ENCODE data around the gene GPR158.
"Not testable (repeated sequence)": the region's sequence is repeated elsewhere in the genome, so short reads cannot be mapped to it uniquely, and the experiment has no call there.

Gene GPR158, protein sequence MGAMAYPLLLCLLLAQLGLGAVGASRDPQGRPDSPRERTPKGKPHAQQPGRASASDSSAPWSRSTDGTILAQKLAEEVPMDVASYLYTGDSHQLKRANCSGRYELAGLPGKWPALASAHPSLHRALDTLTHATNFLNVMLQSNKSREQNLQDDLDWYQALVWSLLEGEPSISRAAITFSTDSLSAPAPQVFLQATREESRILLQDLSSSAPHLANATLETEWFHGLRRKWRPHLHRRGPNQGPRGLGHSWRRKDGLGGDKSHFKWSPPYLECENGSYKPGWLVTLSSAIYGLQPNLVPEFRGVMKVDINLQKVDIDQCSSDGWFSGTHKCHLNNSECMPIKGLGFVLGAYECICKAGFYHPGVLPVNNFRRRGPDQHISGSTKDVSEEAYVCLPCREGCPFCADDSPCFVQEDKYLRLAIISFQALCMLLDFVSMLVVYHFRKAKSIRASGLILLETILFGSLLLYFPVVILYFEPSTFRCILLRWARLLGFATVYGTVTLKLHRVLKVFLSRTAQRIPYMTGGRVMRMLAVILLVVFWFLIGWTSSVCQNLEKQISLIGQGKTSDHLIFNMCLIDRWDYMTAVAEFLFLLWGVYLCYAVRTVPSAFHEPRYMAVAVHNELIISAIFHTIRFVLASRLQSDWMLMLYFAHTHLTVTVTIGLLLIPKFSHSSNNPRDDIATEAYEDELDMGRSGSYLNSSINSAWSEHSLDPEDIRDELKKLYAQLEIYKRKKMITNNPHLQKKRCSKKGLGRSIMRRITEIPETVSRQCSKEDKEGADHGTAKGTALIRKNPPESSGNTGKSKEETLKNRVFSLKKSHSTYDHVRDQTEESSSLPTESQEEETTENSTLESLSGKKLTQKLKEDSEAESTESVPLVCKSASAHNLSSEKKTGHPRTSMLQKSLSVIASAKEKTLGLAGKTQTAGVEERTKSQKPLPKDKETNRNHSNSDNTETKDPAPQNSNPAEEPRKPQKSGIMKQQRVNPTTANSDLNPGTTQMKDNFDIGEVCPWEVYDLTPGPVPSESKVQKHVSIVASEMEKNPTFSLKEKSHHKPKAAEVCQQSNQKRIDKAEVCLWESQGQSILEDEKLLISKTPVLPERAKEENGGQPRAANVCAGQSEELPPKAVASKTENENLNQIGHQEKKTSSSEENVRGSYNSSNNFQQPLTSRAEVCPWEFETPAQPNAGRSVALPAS (N-terminal part only)

DNA sequence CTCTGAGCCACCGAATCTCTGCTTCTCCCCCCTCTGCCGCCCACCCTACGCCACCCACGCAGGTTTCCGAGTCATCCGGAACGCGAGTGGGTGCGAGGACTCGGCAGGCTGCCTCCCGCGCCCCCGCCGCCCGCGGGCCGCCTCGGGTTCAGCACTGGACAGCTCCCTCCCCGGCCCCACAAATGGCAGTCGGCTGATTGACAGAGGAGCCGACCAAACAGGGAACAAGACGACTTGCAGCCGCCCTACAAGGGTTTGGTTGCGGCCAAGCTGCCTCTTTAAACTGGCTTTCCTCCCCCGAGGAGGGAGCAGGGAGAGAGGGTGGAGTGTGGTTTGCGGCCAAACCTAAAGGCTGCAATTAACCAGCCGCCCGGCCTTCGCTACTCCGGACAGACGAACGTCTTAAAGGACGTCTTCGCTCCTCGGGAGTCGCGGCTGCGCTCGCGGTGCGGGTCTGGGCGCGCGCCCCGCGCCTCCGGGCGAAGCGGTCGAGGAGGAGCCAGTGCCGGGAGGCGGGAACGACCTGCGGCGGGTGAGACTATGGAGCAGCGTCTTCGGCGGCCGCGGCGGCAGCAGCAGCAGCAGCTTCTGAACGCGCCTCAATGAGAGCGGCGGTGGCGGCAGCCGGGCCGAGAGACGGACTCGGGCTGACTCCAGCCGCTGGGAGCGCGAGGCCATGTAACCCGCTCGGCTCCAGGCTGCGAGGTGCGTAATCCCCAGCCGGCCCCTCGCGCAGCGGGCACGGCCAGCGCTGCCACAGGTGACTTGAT lies at the start of gene GPR158:
Gene GPR158 (plus strand): TSS at position 541 of the 770 bp plus-strand sequence. CDS start 420 bp downstream, outside the sequence.
- peak; percentile 11 for DNase-seq (ENCODE audit: low spot score)

DNA sequence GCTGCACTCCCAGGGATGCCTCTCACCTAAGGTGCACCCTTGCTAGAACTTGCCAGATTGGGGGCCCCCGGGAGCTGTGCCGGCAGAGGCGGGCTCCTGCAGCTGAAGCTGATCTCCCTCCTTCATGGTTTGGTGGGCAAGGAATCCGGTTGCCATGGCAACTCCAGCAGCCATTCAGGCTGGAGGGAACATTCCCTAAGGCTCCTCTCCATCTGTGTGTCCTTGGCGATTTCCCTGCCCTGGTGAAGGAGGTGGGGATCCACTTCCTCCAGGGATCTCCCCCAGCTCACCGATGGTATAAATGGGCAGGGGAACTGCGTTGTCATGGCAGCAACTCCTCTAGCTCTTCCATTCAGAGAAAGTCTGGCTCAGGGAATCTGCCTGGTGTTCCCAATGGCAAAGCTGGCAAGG lies 49.6 kb upstream of the GPR158 start:
- no peak for DNase-seq (ENCODE audit: low spot score)

DNA sequence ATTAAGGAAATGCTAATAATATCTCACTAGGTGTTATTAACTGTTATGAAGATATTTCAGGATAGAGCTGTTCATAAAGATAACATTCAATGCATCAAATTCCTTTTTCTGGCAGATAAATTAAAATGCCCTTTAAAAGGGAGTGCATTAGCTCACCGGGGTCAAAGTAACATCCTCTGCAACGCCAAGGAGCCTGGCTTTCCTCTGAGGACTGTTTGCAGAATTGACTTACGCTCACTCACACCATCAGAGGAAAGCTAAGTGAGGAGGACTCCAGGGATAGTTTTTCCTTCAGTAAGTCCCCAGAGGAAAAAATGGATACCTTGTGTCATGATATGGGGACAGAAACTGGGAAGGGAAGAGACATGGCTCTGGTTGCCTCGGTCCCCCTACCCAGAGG lies 45.2 kb upstream of the GPR158 start:
- DNase-seq (ENCODE audit: low spot score), result no peak

DNA sequence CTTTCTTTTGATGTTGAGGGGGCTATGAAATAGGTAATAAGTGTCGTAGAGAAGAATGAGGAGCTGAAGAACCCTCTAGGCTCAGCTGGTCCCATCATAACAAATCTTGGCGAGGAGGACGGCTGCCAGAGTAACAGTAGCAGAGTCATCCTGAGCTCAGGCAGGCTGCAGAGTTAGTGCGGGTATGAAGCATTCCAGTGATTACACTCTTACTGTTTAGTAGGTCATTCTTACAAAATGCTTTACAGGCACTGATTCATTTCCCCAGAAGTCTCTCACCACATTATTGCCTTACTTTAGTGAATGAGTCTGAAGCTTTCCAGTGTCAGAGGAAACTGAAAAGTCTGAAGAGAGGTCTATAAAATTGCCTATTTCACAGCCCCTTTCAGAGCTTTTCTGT lies 43.9 kb upstream of the GPR158 start:
- DNase-seq (ENCODE audit: low spot score), result no peak

DNA sequence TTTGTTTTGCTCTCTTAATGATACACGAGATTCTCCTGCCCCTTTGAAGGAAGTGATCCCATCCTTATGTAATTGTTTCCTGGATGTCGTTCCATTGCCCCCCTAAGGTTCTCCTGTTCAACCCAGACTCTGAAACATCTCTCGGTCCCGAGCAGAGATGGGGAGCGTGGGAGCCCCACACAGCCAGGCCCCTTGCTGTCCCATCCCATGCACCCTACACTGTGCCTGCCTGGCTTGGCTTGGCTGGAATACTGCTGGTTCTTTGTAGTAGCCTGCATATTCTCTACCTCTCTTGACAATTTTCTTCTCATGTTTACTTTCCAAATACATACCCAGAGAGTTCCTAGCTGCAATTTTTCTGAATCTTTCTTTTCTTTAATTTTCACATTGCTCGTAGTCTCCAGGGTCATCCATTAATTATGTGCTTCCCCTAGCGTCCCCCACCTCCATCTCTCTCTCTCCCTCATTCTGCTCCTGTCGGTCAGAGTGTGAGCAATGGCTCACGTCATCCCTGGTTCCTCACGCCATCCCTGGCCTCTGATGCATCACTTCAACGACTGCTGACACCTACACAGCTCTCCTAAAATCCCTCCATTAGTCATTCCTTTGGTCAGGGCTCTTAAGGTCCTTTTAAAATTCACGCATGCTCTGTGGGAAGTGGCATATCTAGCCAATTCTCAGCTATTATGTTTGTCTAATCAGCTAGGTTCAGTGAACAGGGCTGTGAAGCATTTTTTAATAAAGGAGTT lies 32.5 kb upstream of the GPR158 start:
- no peak for DNase-seq (ENCODE audit: low spot score)

DNA sequence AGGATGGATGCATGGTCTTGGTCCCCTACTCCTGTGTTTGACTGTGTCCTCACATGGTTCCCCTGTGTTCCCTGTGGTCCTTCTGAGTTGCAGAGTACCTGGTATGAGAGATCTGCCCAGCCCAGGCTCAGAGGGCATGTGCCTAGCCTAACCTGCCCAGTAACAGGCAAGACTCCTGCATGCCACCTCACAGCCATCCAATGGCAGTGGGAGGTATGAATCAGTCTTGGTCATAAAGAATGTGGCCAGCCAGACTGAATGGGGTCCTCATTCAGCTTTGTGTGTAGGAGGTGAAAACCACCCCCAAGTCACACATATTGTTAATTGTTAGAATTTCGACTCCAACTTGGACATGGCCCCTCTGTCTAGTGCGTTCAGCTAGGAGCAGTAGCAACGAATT lies 17.2 kb upstream of the GPR158 start:
- DNase-seq (ENCODE audit: low spot score), result no peak

DNA sequence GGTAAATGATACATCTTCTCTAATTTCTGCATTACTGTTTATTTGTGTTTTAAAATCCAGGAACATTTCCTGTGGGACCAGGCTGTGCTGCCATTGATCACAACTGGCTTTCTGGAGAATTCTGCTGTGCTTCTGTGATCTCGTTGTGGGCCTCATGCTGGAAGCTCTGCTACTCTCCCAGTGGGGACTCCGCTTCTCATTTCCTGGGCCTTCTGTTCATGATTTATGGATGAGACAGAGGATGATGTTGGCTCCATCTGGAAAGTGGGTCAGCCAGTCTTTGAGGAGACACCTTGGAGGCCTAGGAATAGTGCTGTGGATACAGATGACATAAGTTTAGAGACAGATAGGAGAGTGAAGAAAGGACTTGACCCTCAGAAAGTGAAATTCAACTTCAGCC lies 15.2 kb upstream of the GPR158 start:
- DNase-seq (ENCODE audit: low spot score), result no peak

DNA sequence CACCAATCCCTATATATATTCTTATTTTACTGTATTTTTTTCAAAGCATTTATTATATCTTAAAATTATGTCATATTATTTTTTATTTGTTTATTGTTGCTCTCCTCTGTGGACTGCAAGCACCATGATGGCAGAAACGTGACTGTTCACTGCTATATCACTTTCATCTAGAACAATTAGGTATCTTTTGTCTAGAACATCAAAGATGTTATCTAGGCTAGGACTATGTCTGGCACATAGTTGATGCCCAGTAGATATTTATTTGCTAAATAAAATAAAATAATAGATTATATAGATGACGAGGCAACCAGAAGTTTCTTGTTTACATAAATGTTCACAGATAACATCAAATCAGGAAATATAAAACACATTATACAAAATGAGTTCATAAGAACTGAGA lies 12.4 kb upstream of the GPR158 start:
- no peak for DNase-seq (ENCODE audit: low spot score)

DNA sequence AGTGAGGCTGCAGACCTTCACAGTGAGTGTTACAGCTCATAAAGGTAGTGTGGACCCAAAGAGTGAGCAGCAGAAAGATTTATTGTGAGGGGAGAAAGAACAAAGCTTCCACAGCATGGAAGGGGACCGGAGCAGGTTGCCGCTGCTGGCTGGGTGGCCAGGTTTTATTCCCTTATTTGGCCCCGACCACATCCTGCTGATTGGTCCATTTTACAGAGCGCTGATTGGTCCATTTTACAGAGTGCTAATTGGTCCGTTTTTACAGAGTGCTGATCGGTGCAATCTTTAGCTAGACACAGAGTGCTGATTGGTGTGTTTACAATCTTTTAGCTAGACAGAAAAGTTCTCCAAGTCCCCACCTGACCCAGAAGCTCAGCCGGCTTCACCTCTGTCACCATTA lies 11.3 kb upstream of the GPR158 start:
- DNase-seq (ENCODE audit: low spot score), result not testable (repeated sequence)

DNA sequence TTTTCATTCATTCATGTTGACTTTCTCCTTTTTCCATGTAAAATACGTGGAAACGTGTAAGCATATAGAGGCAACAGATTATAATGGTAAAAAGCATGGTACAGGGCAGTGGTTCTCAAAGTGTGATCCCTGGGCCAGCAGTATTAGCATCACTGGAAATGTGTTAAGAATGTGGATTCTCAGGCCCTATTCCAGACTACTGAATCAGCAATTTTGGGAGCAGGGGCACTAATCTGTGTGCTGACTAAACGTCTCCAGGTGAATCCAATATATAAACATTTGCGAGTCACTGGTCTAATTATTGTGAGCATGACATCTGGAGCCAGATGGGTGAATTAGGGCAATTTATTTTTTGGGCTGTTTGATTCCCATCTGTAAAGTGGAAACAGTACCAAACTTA lies 5.1 kb upstream of the GPR158 start:
- DNase-seq (ENCODE audit: low spot score), result no peak

DNA sequence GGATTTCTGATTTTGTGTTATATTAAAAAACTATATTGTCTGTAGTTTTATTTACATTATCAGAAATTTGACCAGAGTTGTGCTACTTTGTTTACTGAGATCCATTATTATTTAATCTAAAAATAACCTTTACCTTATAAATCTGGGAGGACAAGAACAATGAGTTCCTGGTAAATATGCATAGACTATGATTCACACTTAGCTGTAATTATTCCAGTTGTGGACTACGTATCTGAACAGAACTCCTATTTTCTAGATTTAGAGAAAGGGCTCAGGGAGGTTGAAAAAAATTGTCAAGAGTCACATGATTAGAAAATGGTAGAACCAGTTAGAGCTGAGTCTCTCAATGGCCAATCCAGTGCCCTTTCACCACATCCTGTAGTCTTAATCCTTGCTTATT lies 4.2 kb upstream of the GPR158 start:
- no peak for DNase-seq (ENCODE audit: low spot score)

DNA sequence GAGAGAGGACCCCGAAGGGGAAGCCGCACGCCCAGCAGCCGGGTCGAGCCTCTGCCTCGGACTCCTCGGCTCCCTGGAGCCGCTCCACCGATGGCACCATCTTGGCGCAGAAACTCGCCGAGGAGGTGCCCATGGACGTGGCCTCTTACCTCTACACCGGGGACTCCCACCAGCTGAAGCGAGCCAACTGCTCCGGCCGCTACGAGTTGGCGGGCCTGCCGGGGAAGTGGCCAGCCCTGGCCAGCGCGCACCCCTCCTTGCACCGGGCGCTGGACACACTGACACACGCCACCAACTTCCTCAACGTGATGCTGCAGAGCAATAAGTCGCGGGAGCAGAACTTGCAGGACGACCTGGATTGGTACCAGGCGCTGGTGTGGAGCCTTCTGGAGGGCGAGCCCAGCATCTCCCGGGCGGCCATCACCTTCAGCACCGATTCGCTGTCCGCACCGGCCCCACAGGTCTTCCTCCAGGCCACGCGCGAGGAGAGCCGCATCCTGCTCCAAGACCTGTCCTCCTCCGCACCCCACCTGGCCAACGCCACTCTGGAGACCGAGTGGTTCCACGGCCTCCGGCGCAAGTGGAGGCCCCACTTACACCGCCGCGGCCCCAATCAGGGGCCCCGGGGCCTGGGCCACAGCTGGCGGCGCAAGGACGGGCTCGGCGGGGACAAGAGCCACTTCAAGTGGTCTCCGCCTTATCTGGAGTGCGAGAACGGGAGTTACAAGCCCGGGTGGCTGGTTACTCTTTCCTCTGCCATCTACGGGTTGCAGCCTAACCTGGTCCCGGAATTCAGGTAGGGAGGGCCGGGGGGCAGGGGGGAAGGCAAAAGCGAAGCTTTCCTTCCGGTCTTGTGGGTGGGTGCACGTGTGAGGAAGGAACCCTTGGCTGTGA lies 973 bp downstream of the GPR158 start:
- DNase-seq (ENCODE audit: low spot score), result no peak

DNA sequence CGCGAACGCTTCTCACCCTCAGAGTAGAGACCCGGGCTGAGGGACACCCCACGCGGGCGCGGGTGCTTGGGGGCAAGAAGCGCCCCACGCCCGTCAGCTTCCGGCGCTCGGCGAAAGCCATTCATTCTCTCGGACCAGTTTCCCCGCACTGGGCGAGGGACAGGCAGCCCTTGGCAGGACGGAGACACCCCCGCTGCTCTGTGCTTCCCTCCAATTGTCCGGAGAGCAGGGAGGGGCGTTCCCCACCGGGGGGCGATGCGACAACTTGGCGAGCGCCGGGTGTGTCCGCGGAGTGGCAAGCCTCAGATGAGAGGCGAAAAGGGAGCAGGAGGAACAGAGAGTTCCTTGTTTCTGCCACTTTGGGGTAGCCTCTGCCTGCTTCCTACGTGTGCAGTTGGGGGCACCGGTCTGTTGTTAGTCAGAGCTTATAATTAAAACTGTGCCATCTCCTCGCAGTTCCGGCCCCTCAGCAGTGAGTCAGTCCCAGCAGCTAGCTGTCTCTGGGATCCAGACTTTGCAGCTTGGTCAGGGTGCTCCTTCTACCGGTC lies 1.7 kb downstream of the GPR158 start:
- no peak for DNase-seq (ENCODE audit: low spot score)

DNA sequence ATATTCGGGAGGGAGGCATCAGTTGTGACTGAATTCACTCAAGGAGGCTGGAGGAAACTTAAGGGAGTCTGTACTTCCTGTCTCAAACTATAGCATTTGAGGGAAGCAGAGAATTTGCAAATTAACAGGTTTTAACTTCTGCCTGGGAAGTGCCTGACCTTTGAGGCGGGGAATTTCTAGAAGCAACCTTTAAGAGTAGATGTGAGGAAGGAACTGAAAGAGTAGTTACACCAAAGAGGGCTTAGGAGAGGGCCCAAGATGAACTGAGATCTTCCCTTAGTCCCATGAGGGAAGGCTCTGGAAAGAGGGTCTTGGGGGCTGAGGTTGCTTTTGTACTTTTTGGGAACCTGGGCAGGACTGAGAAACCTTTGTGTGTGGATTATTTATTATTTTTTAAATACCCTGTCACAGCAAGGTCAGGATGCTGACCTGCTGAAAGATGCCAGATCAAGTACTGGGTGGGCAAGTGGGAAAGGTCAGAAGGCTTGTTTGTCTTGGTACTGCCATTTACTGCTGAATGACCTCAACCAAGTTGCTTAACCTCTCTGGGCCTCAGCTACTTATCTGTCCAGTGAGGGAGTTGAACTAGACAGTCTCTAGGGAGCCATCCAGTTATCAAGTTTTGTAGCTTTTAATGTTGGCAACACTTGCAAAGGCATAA lies 2.4 kb downstream of the GPR158 start:
- no peak for DNase-seq (ENCODE audit: low spot score)

DNA sequence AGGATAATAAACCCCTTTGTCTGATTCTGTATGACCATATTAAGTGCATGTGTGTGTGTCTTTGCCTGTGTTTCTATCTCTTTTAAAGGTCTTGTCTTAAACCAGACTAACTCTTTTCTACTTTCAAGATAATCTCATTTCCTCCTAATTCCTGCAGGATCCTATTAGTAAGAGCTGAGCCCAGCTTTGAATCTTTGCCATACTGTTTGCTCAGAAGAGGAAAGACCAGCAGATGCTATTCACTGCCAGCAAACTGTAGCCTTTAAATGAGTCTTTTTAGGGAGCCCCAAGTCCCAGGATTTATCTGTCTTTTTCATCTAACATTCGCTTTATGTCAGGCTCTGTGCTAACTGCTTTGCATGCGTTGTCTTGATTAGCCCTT lies 2.9 kb downstream of the GPR158 start:
- DNase-seq (ENCODE audit: low spot score), result no peak

DNA sequence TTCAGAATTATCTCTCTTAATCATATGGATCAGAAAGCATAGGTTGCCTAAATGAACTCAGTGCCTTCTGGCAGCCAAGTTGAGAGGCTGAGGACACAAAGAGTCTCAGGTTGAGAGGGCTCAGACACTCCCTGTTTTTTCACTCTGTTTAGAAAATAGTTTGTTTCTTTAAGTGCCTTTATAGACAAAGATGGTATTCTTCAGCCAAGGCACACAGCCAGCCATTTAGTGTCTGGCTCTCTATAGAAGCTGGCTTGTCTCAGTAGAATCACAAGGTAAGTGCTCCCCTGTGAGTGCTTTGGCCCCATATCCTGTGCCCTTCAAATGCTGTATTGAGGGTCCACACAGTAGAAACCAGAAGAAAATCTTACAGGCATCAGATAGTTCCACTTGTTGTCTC lies 3.6 kb downstream of the GPR158 start:
- DNase-seq (ENCODE audit: low spot score), result no peak

DNA sequence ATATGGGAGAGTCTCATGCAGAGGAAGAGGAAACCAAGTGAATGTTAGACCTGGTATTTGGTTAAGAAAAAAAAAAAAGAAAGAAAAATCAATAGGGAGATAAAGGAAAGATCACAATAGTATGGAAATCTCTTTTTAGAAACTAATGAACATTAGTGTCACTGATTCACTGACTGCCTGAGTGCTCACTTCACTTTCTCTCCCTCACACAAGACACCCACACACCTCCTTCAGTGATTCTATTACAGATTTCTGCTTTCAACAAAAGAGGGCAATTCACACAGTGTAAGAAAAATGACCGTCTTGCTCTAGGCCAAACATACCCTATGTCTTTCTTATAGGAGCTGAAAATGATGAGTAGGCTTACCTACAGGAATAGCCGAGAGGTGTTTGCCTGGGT lies 6.0 kb downstream of the GPR158 start:
- no peak for DNase-seq (ENCODE audit: low spot score)

DNA sequence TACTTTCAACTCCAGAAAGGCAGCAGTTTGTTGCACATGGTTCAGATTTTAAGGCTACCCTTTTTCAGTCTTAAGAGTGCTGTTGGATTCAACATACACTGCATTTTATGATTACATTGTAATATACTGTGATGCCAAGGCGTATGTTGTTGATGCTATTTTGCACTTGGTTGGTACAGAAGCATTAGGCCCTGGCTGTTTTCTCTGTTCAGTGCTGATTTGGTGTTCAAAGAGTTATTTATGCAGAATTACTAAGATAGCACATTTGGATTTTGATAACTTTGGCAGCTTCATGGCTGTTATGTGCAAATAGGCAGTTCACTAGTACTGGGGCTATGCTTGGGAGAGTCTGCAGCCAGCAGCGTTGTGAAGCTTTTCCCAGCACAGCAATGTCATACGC lies 7.8 kb downstream of the GPR158 start:
- no peak for DNase-seq (ENCODE audit: low spot score)
